Lower leg skin (tissue), 4 donors: ENCODE results near the gene CES4A. TPM values are rescaled to one million over a fixed set of nuclear protein-coding genes. Genes with fewer than 3 reads are reported as not detected.
A peak's percentile ranks its signal among the peaks of the same experiment; 100 is the strongest.

Experiments
- DNase-seq, 2 donors: peaks; one replicate each; pipeline ENCODE4 v3.0.0-alpha.2; 2019; ENCODE audit warnings: low spot score in 2 of 2
- H3K4me3 ChIP-seq: fragments of 200-600 bp; sonication (generic); 2 replicates; pipeline ENCODE4 v1.5.1; 2017; ENCODE audit warnings: mild to moderate bottlenecking, low read depth; ENCODE audit not compliant: poor library complexity, severe bottlenecking
- POLR2A ChIP-seq, 2 donors: fragments of 450-650 bp; IDR thresholded peaks; one replicate each; pipeline ENCODE4 v1.6.1; 2016 to 2017; ENCODE audit warnings: antibody characterized with exemption in 2 of 2, mild to moderate bottlenecking in 1 of 2, moderate library complexity in 1 of 2
- WGBS, 2 donors: methylation state at CpG; one replicate each; pipeline ENCODE4 v1.1.5; 2018; 5-methylcytosine and 5-hydroxymethylcytosine counted together
- intact Hi-C: fragments of 100-400 bp; cut with DNase I; formaldehyde crosslinking; loops from one replicate; pipeline ENCODE4 v1.15.0; 2023; ENCODE audit warnings: low total_unique reads
- total RNA-seq, 4 donors: library from RNA; depleted of rRNA; stranded (reverse); fragments of >200 nt; gene quantifications; one replicate each; pipeline ENCODE4 v1.1.0, GENCODE V29; 2016
- TF ChIP-seq, protein P1 (sequence below), 3 donors: fragments of 450-650 bp; IDR thresholded peaks; one replicate each; pipeline ENCODE4 v1.5.1; 2016; ENCODE audit warnings: antibody characterized with exemption in 3 of 3, mild to moderate bottlenecking in 3 of 3, moderate library complexity in 2 of 3

The CES4A gene
- total RNA-seq, 4 donors from 2014 or later, result 43.6 to 95.8 (median 75.9) TPM

DNA sequence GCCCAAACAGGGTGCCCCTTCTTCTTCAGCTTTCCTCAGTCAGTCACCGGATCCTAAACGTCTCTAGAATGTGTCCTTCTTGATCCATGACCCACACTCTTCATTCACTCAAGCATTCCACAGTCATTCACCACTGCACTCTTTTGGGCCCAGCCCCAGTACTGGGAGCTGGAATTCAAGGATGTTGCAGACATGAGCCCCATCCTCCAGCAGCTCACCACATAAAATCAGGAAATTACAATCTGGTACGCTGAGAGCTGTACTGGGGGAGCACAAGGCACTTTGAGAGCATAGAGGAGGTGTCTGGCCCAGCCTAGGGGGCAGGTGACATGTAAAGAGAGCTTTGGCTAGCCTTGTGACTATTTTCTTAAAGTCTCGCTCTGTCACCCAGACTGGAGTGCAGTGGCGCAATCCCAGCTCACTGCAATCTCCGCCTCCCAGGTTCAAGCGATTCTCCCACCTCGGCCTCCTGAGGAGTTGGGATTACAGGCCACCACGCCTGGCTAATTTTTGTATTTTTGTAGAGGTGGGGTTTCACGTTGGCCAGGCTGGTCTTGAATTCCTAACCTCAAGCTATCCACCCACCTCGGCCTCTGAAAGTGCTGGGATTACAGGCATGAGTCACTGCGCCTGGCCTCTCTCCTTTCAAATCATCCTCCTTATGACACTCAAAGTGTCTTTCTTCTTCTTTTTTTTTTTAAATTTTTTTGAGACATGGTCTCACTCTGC, 18.7 kb downstream of the CES4A start:
- intact Hi-C loops, result no loop called here
- WGBS, 2 donors, result 83 to 88% methylated on average over 12 of the region's 12 CpGs
- H3K4me3 ChIP-seq, result no peak overlapping the region
- no peak for TF ChIP-seq POLR2A (IDR thresholded peaks at IDR 0.05)
- TF ChIP-seq, protein P1, sequence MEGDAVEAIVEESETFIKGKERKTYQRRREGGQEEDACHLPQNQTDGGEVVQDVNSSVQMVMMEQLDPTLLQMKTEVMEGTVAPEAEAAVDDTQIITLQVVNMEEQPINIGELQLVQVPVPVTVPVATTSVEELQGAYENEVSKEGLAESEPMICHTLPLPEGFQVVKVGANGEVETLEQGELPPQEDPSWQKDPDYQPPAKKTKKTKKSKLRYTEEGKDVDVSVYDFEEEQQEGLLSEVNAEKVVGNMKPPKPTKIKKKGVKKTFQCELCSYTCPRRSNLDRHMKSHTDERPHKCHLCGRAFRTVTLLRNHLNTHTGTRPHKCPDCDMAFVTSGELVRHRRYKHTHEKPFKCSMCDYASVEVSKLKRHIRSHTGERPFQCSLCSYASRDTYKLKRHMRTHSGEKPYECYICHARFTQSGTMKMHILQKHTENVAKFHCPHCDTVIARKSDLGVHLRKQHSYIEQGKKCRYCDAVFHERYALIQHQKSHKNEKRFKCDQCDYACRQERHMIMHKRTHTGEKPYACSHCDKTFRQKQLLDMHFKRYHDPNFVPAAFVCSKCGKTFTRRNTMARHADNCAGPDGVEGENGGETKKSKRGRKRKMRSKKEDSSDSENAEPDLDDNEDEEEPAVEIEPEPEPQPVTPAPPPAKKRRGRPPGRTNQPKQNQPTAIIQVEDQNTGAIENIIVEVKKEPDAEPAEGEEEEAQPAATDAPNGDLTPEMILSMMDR (IDR thresholded peaks at IDR 0.05), result no peak
- no peak for DNase-seq

DNA sequence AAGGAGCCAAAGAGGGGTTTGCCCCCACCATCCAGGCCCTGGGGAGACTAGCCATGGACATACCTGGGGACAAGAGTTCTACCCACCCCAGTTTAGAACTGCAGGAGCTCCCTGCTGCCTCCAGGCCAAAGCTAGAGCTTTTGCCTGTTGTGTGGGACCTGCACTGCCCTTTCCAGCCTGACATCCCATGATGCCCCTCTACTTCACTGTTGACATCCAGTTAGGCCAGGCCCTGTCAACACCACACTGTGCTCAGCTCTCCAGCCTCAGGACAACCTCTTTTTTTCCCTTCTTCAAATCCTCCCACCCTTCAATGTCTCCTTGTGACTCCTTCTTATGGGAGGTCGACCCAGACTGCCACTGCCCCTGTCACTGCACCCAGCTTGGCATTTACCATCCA, 20.8 kb downstream of the CES4A start:
- H3K4me3 ChIP-seq, result no peak overlapping the region
- intact Hi-C loops, result no loop called here
- no peak for TF ChIP-seq POLR2A (IDR thresholded peaks at IDR 0.05)
- TF ChIP-seq, protein P1 (IDR thresholded peaks at IDR 0.05), result no peak
- 21 to 61% methylated on average over 1 of the region's 1 CpG for WGBS, 2 donors
- DNase-seq, result no peak

DNA sequence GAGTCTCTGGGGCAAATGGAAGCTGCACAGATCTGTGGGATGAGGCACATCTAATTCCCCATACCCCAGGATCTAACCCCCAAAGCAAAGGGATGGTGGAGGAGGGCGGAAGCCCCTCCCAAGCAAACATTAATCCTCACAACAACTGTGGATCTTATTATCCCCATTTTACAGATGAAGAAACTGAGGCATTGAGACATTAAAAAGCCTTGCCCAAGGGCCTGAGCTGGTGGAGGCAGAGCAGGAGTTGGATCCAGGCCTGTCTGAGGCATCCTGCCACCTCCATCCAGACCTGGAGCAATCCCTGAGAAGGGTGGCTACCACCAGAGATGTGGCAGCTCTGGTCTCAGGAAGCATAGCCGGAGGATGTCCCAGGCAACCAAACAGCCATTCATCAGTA, 22.9 kb downstream of the CES4A start:
- H3K4me3 ChIP-seq, result no peak overlapping the region
- TF ChIP-seq, protein P1 (IDR thresholded peaks at IDR 0.05), result no peak
- TF ChIP-seq POLR2A (IDR thresholded peaks at IDR 0.05), result no peak
- WGBS, 2 donors, result 92 to 94% methylated on average over 2 of the region's 2 CpGs
- intact Hi-C loops, result no loop called here
- no peak for DNase-seq

DNA sequence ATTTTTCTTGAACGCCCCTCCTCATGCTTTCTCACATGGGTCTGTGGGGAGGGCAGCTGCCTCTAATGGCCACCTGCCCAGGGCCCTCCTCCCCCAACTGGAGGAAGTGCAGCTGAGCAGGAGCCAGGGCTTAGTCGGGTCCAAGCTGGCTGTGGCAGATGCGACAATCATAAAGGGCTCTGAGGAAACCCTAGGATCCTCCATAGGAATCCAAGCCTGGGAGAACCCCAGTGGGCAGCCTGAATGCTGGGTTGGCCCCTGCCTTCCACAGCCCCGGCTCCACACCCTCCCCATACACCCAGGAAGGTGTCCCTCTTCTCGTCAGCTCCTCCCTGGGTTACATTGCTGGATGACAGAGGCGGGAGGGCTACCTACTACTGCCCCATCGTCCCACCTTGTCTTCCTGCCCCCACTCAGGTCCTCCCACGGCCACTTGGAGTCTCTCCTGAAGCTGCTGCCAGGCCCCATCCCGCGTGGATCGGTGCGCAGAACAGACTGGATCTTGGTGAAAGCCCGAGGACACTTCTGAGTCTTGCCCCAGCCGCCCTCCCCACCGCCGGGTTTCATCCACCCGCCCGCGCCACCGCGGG, 24.9 kb downstream of the CES4A start:
- peak overlapping the region; percentile 27 for H3K4me3 ChIP-seq
- no peak for TF ChIP-seq POLR2A (IDR thresholded peaks at IDR 0.05)
- TF ChIP-seq, protein P1 (IDR thresholded peaks at IDR 0.05), result no peak
- DNase-seq, result no peak
- intact Hi-C loops, result no loop called here
- WGBS, 2 donors, result 9 to 12% methylated on average over 13 to 20 of the region's 21 CpGs

DNA sequence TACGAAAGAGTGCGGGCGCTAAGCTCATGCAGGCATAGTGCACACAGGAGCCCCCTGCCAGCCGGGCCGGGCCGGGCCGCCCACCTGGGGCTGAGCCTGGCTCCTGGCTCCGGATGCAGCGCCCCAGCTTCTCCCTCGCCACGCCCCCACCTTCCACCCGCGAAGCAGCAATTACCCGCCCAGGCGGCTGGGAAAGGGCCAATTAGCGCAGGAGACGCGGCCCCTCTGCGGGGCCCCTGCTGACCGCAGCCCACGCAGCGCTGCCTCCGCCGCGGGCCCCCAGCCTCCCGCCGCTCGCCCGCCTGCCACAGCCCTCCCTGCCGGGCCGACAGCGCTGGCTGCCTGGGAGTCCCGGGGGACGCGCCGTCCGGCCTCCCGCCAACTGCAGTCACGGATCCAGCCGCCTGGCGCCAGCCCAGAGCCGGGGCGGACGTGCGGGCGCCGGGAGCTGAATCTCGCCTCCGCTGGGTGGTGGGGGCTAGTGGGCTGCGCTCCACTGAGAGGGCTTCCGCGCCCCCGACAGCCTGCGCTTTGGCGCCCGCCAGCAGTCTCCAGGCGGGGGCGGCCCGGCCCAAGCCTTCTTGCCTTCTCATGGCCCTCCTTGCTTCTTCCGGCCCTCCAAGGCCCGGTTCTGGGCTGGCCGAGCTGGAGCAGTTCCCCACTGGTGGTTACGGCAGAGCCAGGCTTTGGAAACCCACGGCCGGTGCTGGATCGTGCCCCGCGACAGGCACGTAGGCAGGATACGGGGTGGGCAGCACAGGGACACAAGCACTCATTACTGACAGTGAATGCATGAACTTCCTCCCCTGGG, 25.6 kb downstream of the CES4A start:
- WGBS, 2 donors, result 1 to 8% methylated on average over 16 to 19 of the region's 70 CpGs
- DNase-seq, result peak in 1 of 2 donors; percentile 93
- peak overlapping the region; percentile 27 for H3K4me3 ChIP-seq
- TF ChIP-seq POLR2A (IDR thresholded peaks at IDR 0.05), result no peak
- TF ChIP-seq, protein P1 (IDR thresholded peaks at IDR 0.05), result no peak
- intact Hi-C loops, result no loop called here
